Mucosa of descending colon (tissue), 3 donors: ENCODE results near the gene SOCS7. TPM values are rescaled to one million over a fixed set of nuclear protein-coding genes. Genes with fewer than 3 reads are reported as not detected.

Experiments used
- ATAC-seq: fragments of 200-7000 bp; cut with Tn5 transposase; one replicate; pipeline ENCODE4 v1.9.1; 2020; ENCODE audit warnings: mild to moderate bottlenecking, moderate library complexity
- DNase-seq, 3 donors: peaks; one replicate each; pipeline ENCODE4 v3.0.0-alpha.2; 2020
- H3K36me3 ChIP-seq: fragments of 200-600 bp; one replicate; pipeline ENCODE4 v1.8.0; 2021; ENCODE audit warnings: low read depth, mild to moderate bottlenecking
- H3K4me1 ChIP-seq: fragments of 200-600 bp; one replicate; pipeline ENCODE4 v1.8.0; 2021; ENCODE audit warnings: low read depth, mild to moderate bottlenecking
- H3K4me3 ChIP-seq: fragments of 200-600 bp; one replicate; pipeline ENCODE4 v1.8.0; 2021; ENCODE audit warnings: mild to moderate bottlenecking
- H3K9me3 ChIP-seq: fragments of 200-600 bp; one replicate; pipeline ENCODE4 v1.8.0; 2021; ENCODE audit warnings: mild to moderate bottlenecking
- intact Hi-C, 2 donors: fragments of 100-400 bp; cut with DNase I in 1 of 2; cut with micrococcal nuclease in 1 of 2; formaldehyde crosslinking; loops; one replicate each; pipeline versions ENCODE4 v1.11.0 to v1.11.1; 2022; cut with DNase I, micrococcal nuclease
- total RNA-seq, 3 donors: library from RNA; stranded (reverse); fragmentation: NEBNext Ultra II Directional in 2 of 3; extraction: Animal tissue kit (Norgen Biotek cat#: 25700) in 2 of 3; gene quantifications; one replicate each; pipeline versions ENCODE4 v1.2.1 to v1.2.4, GENCODE V29; 2021 to 2023
- TF ChIP-seq, protein P1 (sequence below): fragments of 200-600 bp; IDR thresholded peaks from one replicate; pipeline ENCODE4 v1.8.0; 2022; ENCODE audit warnings: antibody characterized with exemption, mild to moderate bottlenecking
- donor health status: DM: no; HTN: no; CAD: no; lungs with moderate emphysema.
- donor health status: DM: no; HTN: no; CAD: no.
- donor health status: DM: no; HTN: yes; CAD: no.

SOCS7 gene
- total RNA-seq, 3 donors from 2014 or later, result 11.4 to 26.2 (median 16.1) TPM

DNA sequence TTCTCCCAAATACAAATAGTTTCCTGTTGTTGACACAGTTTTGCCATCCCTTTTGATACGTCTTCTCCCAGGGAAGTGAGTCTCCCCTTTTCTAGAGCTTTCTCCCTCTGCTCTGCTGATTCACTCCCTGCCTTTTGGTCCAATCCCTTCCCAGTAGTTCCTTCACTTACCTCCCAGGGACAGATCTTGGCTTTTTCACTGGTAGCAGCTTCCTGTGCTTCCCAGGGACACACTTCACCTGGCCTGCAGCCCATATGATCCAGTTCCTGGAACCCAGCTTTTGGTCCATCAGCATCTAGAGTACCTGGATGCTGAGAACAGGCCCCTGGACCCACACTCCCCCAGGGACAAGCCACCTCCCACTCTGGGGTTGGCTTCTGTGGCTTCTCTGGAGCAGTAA lies 23.7 kb upstream of the SOCS7 start:
- DNase-seq (no peak), ATAC-seq (no peak)
- no peaks in the 10 kb centered on the region for H3K4me1 ChIP-seq
- no peaks in the 10 kb centered on the region for H3K9me3 ChIP-seq
- TF ChIP-seq, protein P1, sequence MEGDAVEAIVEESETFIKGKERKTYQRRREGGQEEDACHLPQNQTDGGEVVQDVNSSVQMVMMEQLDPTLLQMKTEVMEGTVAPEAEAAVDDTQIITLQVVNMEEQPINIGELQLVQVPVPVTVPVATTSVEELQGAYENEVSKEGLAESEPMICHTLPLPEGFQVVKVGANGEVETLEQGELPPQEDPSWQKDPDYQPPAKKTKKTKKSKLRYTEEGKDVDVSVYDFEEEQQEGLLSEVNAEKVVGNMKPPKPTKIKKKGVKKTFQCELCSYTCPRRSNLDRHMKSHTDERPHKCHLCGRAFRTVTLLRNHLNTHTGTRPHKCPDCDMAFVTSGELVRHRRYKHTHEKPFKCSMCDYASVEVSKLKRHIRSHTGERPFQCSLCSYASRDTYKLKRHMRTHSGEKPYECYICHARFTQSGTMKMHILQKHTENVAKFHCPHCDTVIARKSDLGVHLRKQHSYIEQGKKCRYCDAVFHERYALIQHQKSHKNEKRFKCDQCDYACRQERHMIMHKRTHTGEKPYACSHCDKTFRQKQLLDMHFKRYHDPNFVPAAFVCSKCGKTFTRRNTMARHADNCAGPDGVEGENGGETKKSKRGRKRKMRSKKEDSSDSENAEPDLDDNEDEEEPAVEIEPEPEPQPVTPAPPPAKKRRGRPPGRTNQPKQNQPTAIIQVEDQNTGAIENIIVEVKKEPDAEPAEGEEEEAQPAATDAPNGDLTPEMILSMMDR, result no peak
- no peaks in the 10 kb centered on the region for H3K36me3 ChIP-seq
- intact Hi-C loops, result no loop called here
- H3K4me3 ChIP-seq, result no peak overlapping the region

DNA sequence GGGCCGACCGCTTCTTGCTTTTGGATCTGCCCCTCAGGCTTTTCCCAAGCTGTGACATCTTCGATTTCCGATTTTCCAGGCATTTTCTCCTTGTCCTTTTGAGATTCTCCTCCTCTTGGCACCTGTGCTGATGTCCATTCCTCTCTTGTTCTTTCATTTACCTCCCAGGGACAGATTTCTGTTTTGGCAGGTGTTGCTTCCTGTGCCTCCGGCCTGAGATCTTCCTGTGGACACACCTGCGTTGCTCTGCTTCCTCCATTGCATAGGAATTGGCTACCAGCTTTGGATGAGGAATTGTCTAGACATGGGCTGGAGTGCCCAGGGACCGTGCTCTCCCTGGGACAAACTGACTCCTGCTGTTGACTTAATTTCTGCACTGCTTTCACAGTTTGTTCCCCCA lies 23.0 kb upstream of the SOCS7 start:
- no peak for DNase-seq
- TF ChIP-seq, protein P1, result no peak
- H3K9me3 ChIP-seq, result no peaks in the 10 kb centered on the region
- no peak overlapping the region for H3K4me3 ChIP-seq
- no peaks in the 10 kb centered on the region for H3K36me3 ChIP-seq
- H3K4me1 ChIP-seq, result no peaks in the 10 kb centered on the region
- intact Hi-C loops, result no loop called here
- no peak for ATAC-seq

DNA sequence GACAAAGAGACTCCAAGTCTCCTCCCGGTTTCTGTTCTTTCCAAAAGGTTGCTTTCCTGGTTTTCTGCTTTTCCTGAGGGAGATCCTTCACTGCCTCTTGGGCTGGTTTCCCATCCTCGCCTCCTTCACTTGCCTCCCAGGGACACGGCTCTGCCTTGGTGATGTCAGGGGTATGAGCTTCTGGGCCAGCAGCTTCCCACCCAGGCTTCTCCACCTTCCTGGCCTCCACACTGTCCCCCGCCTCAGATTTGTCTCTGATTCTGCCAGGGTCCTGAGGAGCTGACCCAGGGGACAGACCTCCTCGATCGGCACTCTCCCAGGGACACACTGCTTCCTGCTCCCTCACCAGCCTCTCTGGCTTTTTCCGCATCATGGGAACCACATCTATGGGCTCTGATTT lies 22.4 kb upstream of the SOCS7 start:
- Histone ChIP-seq H3K4me3 (no peak overlapping the region), H3K4me1 (no peaks in the 10 kb centered on the region), H3K36me3 (no peaks in the 10 kb centered on the region), H3K9me3 (no peaks in the 10 kb centered on the region)
- intact Hi-C loops, result no loop called here
- ATAC-seq (no peak), DNase-seq (no peak)
- TF ChIP-seq, protein P1, result no peak

DNA sequence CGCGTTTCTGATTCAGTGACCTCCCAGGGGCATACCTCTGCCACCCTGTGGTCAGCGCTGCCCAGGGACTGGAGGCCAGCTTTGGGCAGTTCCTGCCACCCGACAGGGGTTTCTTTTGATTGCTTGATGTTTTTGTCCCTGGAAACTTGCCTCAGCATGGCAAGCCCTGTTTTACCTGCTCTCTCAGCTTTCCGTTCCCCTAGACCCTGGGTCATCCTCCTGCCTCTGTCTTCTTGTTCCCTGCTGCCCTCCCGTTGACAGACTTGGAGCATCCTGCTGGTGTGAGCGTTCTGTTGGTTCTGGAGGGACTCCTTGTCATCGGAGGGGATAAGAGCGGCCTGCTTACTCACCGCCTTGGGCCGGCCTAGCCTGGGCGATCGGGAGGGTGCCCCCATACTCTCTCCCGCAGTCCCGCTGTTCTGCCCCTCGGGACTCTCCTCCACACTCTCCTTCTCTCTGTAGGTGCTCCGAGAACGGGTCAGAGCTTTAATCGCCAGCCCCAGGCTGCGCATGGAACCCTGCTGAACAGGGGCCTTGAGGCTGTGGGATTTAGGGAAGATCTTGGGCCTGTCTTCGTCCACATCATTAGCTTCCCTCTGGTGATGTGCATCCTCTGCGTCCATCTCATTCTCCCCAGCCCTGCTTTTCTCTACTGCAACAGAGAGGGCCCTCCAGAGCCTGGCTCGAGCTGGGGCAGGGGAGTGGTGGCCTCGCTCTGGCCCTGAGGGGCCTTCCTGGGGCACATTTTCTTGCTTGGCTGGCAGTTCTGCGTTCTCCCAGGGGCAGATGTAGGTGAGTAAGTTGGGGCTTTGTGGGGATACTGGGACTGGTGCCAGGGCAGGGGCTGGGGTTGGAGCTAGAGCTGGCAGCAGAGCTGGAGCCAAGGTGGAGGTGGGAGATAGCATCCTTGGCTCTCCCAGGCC lies 21.6 kb upstream of the SOCS7 start:
- Histone ChIP-seq H3K4me1 (no peaks in the 10 kb centered on the region), H3K9me3 (no peaks in the 10 kb centered on the region), H3K4me3 (no peak overlapping the region), H3K36me3 (no peaks in the 10 kb centered on the region)
- ATAC-seq (no peak), DNase-seq (no peak)
- intact Hi-C loops, result no loop called here
- TF ChIP-seq, protein P1, result no peak

DNA sequence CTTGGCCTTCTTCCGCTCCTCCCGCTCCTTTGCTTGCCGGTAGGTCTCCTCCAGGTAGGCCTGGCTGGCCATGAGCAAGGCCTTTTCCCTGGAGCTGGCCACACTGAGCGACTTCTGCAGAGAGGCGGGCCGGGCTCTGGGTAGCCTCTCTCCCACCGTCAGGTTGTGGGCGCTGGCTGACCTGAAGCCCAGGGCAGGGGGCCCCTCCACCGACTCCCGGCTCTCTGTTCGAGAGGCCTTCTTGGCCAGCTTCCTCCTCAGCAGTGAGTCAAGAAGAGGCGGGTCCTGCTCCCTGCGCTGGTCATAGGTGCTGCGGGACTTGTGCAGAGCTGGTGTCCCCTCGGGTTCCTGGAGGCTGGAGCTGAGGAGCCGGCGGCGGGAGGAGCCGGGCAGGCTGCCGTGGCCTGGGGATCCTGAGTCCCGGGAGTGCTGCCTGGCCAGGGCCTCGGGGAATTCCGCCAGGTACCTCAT lies 20.7 kb upstream of the SOCS7 start:
- Histone ChIP-seq H3K36me3 (no peaks in the 10 kb centered on the region), H3K4me3 (no peak overlapping the region), H3K9me3 (no peaks in the 10 kb centered on the region), H3K4me1 (no peaks in the 10 kb centered on the region)
- intact Hi-C loops, result no loop called here
- ATAC-seq, result no peak
- TF ChIP-seq, protein P1, result no peak
- DNase-seq, result no peak
